Neural progenitor cell (in vitro differentiated cells): ENCODE measurements around the gene SEBOX. TPM values are rescaled to one million over a fixed set of nuclear protein-coding genes. Genes with fewer than 3 reads are reported as not detected.
A peak's percentile ranks its signal among the peaks of the same experiment; 100 is the strongest.

ENCODE experiments used
- DNase-seq: peaks from one replicate; pipeline ENCODE4 v3.0.0-alpha.2; 2016; ENCODE audit warnings: low spot score
- H2AFZ ChIP-seq: fragments of 200-600 bp; sonication (generic); replicated peaks from 2 replicates; pipeline ENCODE4 v1.6.1; 2016; ENCODE audit warnings: antibody characterized with exemption
- H3F3A ChIP-seq: fragments of 200-600 bp; sonication (generic); 2 replicates; pipeline ENCODE4 v1.6.1; 2016; ENCODE audit warnings: antibody characterized with exemption, low read depth
- H3K27ac ChIP-seq: fragments of 200-600 bp; sonication (generic); 2 replicates; pipeline ENCODE4 v1.5.1; 2016; ENCODE audit warnings: mild to moderate bottlenecking
- H3K27me3 ChIP-seq: fragments of 200-600 bp; sonication (generic); 2 replicates; pipeline ENCODE4 v1.6.1; 2016; ENCODE audit warnings: mild to moderate bottlenecking, moderate library complexity
- H3K36me3 ChIP-seq: fragments of 200-600 bp; sonication (generic); 2 replicates; pipeline ENCODE4 v1.5.1; 2016
- H3K4me1 ChIP-seq: fragments of 200-600 bp; sonication (generic); 2 replicates; pipeline ENCODE4 v1.6.1; 2016; ENCODE audit warnings: mixed run types
- H3K4me2 ChIP-seq: fragments of 200-600 bp; sonication (generic); 2 replicates; pipeline ENCODE4 v1.6.1; 2016
- H3K4me3 ChIP-seq: fragments of 200-600 bp; sonication (generic); 2 replicates; pipeline ENCODE4 v1.5.1; 2016
- H3K79me2 ChIP-seq: fragments of 200-600 bp; sonication (generic); 2 replicates; pipeline ENCODE4 v1.6.1; 2016; ENCODE audit warnings: low read depth
- H3K9ac ChIP-seq: fragments of 200-600 bp; sonication (generic); 2 replicates; pipeline ENCODE4 v1.6.1; 2016
- H3K9me3 ChIP-seq: fragments of 200-600 bp; sonication (generic); 2 replicates; pipeline ENCODE4 v1.5.1; 2016; ENCODE audit warnings: low read depth
- H4K20me1 ChIP-seq: fragments of 200-600 bp; sonication (generic); 2 replicates; pipeline ENCODE4 v1.6.1; 2016; ENCODE audit warnings: low read depth
- H3K27ac Mint-ChIP-seq: 3 replicates; pipeline ENCODE4 v1.8.0; 2021; ENCODE audit warnings: mixed read lengths
- H3K27me3 Mint-ChIP-seq: 2 replicates; pipeline ENCODE4 v1.8.0; 2022; ENCODE audit warnings: low read depth, mild to moderate bottlenecking, inconsistent platforms, moderate library complexity, mixed read lengths; ENCODE audit not compliant: insufficient read depth
- H3K36me3 Mint-ChIP-seq: 3 replicates; pipeline ENCODE4 v1.8.0; 2021; ENCODE audit warnings: mixed read lengths
- H3K4me1 Mint-ChIP-seq: 3 replicates; pipeline ENCODE4 v1.8.0; 2021; ENCODE audit warnings: mixed read lengths
- H3K4me3 Mint-ChIP-seq: 3 replicates; pipeline ENCODE4 v1.8.0; 2021; ENCODE audit warnings: mild to moderate bottlenecking, moderate library complexity, mixed read lengths
- H3K9me3 Mint-ChIP-seq: 3 replicates; pipeline ENCODE4 v1.8.0; 2020; ENCODE audit warnings: mixed read lengths
- CTCF ChIP-seq: fragments of 200-600 bp; sonication (generic); IDR thresholded peaks from 2 replicates; pipeline ENCODE4 v1.5.1; 2017; ENCODE audit warnings: antibody characterized with exemption, mild to moderate bottlenecking
- EZH2 ChIP-seq: fragments of 200-600 bp; sonication (generic); IDR thresholded peaks from 2 replicates; pipeline ENCODE4 v1.6.1; 2017; ENCODE audit warnings: antibody characterized with exemption, mild to moderate bottlenecking, moderate library complexity
- EZH2phosphoT487 ChIP-seq: fragments of 200-600 bp; sonication (generic); IDR thresholded peaks from 2 replicates; pipeline ENCODE4 v1.6.1; 2017; ENCODE audit warnings: antibody characterized with exemption
- total RNA-seq: library from RNA; depleted of rRNA; stranded (reverse); fragments of >200 nt; gene quantifications from 2 replicates; pipeline ENCODE4 v1.2.3, GENCODE V29; 2015; ENCODE audit warnings: low replicate concordance

The SEBOX gene
- total RNA-seq, 1 donor from 2014 or later, result not detected

- Histone ChIP-seq H3F3A (peaks cover 27% of the 10 kb centered on the region), H3K4me1 (peaks cover 21% of the 10 kb centered on the region), H2AFZ (no peak overlapping the region), H3K9ac (no peak overlapping the region), H3K9me3 (no peaks in the 10 kb centered on the region), H3K4me2 (peak overlapping the region; percentile 94), H3K79me2 (no peaks in the 10 kb centered on the region), H3K36me3 (no peaks in the 10 kb centered on the region), H3K27ac (no peak overlapping the region), H4K20me1 (no peaks in the 10 kb centered on the region), H3K27me3 (peaks cover 71% of the 10 kb centered on the region), H3K4me3 (peak overlapping the region; percentile 63)
- TF ChIP-seq CTCF (no peak), EZH2phosphoT487 (no peak), EZH2 (no peak)
- Mint-ChIP-seq H3K36me3 (no peaks in the 10 kb centered on the region), H3K4me3 (peak overlapping the region; percentile 87), H3K9me3 (no peaks in the 10 kb centered on the region), H3K27ac (no peak overlapping the region), H3K27me3 (peaks cover 15% of the 10 kb centered on the region), H3K4me1 (peaks cover 17% of the 10 kb centered on the region)
- DNase-seq, result no peak
Observed at GRCh38 chr17:28404812-28405570, 40.0 kb upstream of the SEBOX start.

- Histone ChIP-seq H3K27me3 (peaks cover 73% of the 10 kb centered on the region), H3K79me2 (no peaks in the 10 kb centered on the region), H3K9ac (no peak overlapping the region), H3K4me3 (no peak overlapping the region), H3K36me3 (no peaks in the 10 kb centered on the region), H3K4me1 (peaks cover 21% of the 10 kb centered on the region), H3K27ac (no peak overlapping the region), H2AFZ (no peak overlapping the region), H3K9me3 (no peaks in the 10 kb centered on the region), H3K4me2 (no peak overlapping the region), H4K20me1 (no peaks in the 10 kb centered on the region), H3F3A (peaks cover 27% of the 10 kb centered on the region)
- Mint-ChIP-seq H3K9me3 (no peaks in the 10 kb centered on the region), H3K27ac (no peak overlapping the region), H3K4me3 (peak overlapping the region; percentile 87), H3K27me3 (peaks cover 15% of the 10 kb centered on the region), H3K36me3 (no peaks in the 10 kb centered on the region), H3K4me1 (peaks cover 17% of the 10 kb centered on the region)
- TF ChIP-seq EZH2phosphoT487 (no peak), CTCF (no peak), EZH2 (no peak)
- no peak for DNase-seq
Observed at GRCh38 chr17:28404461-28404811, 39.4 kb upstream of the SEBOX start.

GRCh38 chr17:28404007-28404406 lies 39.0 kb upstream of the SEBOX start:
- H3K27ac Mint-ChIP-seq, result no peak overlapping the region
- H3K27me3 ChIP-seq, result peaks cover 73% of the 10 kb centered on the region
- peaks cover 17% of the 10 kb centered on the region for H3K4me1 Mint-ChIP-seq
- H4K20me1 ChIP-seq, result no peaks in the 10 kb centered on the region
- TF ChIP-seq EZH2, result no peak
- no peak for TF ChIP-seq EZH2phosphoT487
- no peak for TF ChIP-seq CTCF
- peaks cover 17% of the 10 kb centered on the region for H3K27me3 Mint-ChIP-seq
- H3K36me3 ChIP-seq, result no peaks in the 10 kb centered on the region
- no peaks in the 10 kb centered on the region for H3K79me2 ChIP-seq
- peaks cover 27% of the 10 kb centered on the region for H3F3A ChIP-seq
- no peak overlapping the region for H3K4me3 Mint-ChIP-seq
- no peaks in the 10 kb centered on the region for H3K9me3 Mint-ChIP-seq
- H3K9ac ChIP-seq, result no peak overlapping the region
- H3K4me2 ChIP-seq, result no peak overlapping the region
- no peak overlapping the region for H2AFZ ChIP-seq
- no peaks in the 10 kb centered on the region for H3K36me3 Mint-ChIP-seq
- H3K4me1 ChIP-seq, result peaks cover 21% of the 10 kb centered on the region
- no peak overlapping the region for H3K27ac ChIP-seq
- no peak overlapping the region for H3K4me3 ChIP-seq
- no peak for DNase-seq
- no peaks in the 10 kb centered on the region for H3K9me3 ChIP-seq
